HG03135 (cell line): ENCODE data around the gene RELN.

ENCODE experiments used
- ATAC-seq: cut with Tn5 transposase; IDR thresholded peaks from one replicate; pipeline ENCODE4 v1.9.1; 2021; ENCODE audit warnings: mild to moderate bottlenecking, moderate library complexity; ENCODE audit not compliant: unreplicated experiment

The RELN gene

DNA sequence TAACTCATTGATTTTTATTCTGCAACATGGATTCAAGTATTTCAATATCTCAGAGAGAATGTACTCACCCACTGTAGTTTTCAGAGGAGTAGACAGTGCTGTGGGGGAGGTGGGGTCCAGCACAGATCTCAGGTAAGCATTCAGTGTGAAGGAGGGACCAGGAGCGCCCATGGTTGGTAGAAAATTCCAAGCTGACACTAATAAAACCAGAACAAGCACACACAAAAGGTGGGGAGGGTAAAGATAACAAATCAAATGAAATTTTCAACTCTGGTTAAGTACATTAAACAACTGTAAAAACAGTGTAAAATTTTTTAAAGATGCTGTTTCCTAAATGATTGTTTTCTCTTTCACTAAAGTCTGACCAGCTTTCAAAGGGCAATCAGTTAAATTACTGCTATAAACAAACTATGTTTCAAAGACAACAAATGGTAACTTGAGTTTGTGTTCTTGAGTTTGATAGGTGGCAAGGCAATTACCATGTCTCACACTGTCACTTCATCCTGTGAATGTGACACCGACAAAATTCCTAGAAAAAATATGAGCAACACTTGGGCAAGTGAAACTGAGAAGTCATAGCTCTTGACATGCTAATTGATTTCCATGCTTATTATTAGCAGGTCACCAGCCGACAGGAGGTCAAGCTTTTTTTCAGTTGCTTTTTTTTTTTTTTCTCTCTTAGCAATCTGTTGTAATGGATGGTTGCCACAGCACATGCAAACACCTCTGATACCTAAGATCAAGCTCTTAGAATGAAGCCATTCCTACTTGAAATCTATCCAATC, 337.7 kb downstream of the RELN start:
- no peak for ATAC-seq

DNA sequence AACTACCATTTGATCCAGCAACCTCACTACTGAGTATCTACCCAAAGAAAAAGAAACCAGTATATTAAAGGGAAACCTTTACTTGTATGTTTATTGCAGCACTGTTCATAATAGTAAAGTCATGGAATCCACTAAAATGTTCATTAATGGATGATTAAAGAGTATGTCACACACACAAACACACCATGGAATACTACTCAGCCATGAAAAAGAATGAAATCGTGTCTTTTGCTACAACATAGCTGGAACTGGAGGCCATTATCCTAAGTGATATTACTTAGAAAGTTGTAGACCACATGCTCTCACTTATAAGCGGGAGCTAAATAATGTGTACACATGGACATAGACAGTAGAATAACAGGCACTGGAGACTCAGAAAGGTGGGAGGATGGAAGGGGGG, 340.4 kb downstream of the RELN start:
- ATAC-seq = no peak

GRCh38 chr7:103648135-103648534, 341.3 kb downstream of the RELN start:
- ATAC-seq = no peak

- ATAC-seq = no peak
Observed at GRCh38 chr7:103644319-103644718, 345.1 kb downstream of the RELN start.

DNA sequence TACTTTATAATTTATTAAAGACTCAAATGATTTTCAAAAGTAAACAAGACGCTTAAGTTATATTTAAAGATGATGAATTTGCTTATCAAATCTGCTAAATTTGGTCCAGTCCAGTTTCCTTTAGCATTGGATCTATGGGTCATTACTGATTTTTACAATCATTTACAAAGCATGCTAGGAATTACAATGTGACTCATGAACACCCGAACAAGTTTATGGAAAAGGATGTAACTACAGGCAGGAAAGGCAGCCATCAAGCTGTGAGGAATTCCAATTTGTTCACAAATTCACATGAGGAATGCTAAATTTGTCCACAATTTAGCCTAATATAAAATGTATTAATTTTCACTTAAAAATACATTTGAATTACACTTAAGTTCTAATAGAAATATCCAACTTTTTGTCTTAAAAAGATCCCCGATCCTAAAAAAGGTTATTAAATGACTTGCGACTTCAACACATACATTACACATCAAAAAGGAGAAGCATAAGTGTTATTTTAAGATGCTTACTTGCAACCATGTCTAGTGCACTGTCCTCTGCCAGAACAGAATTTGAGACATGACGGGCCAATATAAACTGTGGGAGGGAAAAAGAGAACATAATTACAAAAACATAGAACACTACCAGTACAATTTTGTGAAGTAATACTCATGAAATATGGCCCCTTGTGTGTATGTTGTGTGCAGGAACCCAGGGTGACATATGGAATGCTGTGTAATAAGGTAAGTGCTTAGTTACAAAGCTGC, 349.3 kb downstream of the RELN start:
- ATAC-seq = no peak

DNA sequence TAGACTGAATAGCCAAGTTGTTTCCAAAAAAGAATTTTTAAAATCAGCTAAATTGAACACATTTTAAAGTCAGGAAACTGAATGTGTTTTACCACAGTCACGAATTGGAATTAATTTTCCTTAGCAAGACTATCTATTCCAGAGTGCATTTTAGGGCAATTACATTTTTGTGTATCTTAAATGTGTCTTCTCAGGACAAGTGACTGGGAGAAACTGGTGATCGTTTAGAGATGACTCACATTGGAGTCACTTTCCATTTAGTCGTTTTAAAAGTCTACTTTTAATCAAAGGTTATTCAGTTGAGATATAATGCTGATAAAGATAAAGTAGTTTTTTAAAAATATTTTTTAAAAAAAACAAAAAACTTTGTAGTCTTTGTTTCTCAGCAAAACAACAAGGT, 351.7 kb downstream of the RELN start:
- no peak for ATAC-seq

GRCh38 chr7:103637094-103637493, 352.4 kb downstream of the RELN start:
- no peak for ATAC-seq

DNA sequence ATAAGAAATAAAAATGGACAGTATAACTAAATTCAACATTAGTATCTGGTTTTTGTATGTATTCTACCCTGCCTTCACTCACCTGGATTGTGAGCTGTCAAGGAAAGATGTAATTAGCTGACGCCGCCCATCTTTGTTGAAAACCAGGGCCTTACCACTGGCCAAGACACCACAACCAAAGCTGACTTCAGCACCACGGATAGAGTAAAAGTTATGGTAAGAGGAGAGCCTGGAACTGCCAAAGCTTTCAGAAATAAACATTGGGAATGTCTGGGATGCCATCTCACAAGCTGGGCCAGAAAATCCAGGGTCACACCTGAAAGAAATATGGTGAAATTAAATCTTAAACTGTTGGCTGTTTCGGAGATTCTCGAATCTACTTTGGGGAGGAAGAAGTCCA, 353.3 kb downstream of the RELN start:
- no peak for ATAC-seq

DNA sequence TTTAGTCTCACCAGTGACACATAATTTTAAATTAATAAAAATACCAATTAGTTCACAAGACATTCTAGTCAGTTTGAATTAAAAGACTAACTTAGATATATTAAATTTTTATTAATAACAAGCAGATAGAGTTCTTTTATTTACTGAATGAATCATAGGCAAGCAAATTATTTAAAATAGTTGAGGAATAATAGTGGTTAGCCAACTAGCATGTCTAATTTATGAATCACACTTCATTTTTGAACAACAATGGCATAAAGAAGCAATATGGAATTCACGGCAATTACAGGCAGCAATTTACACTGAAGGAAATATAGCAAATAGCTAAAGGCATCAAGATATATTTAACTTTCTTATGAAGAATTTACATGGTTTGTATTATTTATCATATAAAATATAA, 356.5 kb downstream of the RELN start:
- ATAC-seq = no peak

DNA sequence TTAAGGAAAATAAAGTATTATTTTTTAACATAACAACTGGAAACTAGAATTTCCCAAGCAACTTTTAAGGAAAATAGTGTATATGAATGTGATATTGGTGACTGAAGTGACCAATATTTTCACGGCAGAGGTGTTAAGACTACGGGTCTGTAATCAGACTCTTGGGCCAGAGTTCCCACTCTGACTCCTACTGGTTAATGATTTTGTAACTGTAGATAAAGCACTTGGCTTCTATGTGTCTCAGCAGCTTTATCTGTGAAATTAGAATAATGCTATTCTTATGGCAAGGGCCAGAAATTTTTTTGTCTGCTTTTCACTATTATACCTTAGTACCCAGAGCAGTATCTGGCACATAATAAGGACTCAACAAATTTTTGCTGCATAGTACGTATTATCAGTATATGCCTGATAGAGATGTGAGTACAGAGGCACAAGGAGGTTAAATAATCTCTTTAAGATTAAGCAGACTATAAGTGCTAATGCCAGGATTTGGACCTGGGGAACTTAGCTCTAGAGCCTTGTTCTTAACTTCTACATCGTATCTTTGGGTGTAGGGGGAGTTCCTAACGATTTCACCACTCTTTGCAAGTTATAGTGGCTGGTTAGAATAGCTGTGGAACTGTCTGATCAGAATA, 357.3 kb downstream of the RELN start:
- ATAC-seq = no peak

DNA sequence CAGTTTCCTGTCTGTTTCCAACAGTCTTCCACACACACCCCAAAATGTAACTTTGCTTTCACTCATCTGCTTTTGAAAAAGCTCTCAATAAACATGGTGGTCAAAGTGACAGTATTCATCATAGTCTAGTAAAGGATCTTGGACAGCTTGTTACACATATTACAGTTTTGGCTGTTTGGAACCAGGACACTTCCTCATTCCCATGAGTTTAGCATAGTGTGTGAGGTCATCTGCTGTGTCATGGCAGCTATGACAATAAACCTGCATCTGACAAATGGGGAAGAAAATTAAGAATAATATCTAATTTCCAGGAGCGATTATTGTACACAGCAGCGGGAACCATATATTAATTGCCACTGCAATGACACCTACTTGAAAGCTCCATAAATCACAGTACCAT, 359.1 kb downstream of the RELN start:
- no peak for ATAC-seq

GRCh38 chr7:103628742-103629141, 360.7 kb downstream of the RELN start:
- no peak for ATAC-seq

GRCh38 chr7:103626776-103627175, 362.7 kb downstream of the RELN start:
- no peak for ATAC-seq

GRCh38 chr7:103622274-103622673, 367.2 kb downstream of the RELN start:
- ATAC-seq = no peak

DNA sequence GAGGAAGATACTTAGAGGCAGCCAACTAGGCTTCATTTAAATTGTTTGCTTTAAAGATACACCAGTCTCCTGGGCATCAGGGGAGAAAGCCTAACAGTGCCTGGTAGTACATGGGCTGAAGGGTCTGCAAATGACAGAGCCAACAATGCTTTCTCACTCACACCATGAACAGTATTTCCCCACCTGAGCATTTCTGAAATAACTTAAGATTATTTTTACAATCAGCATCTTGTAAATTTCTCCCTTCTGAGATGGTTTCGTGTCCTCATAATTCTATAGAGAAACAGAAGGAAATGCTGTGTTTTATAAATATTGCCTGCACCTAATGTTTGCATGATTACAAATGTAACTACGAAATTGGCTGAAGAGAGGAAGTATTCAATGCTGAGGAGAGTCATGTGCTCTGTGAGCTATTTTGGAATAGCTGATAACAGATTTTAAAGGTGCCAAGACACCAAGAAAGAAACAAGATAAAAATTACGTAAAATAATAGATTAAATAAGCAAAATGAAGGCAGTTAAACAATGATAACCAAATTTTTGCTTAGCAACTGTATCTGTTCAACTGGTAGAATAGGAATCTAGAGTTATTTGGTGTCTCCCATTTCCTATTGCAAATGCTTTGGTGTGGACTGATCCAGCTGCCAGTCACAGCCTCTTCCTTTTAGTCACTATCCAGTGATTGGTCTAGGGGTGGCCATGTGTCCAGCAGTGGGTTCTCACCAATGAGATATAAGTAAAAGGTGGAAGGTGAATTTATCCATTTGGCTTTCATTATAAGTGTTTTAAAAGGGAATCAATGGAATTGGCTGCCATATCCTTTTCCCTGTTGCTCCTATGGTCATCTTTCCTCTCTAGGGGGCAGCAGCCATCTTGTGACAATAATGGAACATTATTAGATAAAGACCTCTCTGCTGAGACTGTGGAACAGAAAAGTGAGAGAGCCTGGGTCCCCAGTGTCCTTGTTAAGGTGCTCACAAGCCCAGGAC, 375.5 kb downstream of the RELN start:
- ATAC-seq = no peak

- no peak for ATAC-seq
Observed at GRCh38 chr7:103609778-103610177, 379.7 kb downstream of the RELN start.

DNA sequence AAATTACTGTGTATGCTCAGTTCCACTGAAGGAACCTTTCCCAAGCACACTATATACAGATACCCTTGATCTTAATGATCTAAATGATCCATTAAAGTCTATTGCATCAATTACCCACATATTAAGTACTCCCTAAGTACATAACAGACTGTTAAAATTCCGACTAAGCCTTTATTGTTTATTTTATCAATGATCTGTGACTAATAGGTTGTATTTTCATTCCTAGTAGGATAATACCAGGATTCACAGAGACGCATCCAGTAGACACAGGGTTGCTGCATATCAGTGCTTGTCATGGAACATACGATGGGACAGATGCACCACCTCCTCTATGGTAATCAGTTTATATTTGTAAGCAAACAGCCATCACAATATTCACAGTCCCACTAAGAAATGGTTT, 383.8 kb downstream of the RELN start:
- ATAC-seq = no peak

- no peak for ATAC-seq
Observed at GRCh38 chr7:103598326-103598905, 391.0 kb downstream of the RELN start.

- ATAC-seq = no peak
Observed at GRCh38 chr7:103597606-103598005, 391.9 kb downstream of the RELN start.

GRCh38 chr7:103594186-103594585, 395.3 kb downstream of the RELN start:
- ATAC-seq = no peak
